ENCODE results near the gene YTHDF2.
"Not testable (repeated sequence)": the region's sequence is repeated elsewhere in the genome, so short reads cannot be mapped to it uniquely, and the experiment has no call there.

YTHDF2 gene

GRCh38 chr1:28761189-28761588 lies 24.4 kb downstream of the YTHDF2 start:
- no peak for DNase-seq

GRCh38 chr1:28766532-28767183 lies 29.9 kb downstream of the YTHDF2 start:
- DNase-seq: no peak

GRCh38 chr1:28770601-28771165 lies 33.9 kb downstream of the YTHDF2 start:
- no peak for DNase-seq

GRCh38 chr1:28771921-28772320 lies 35.2 kb downstream of the YTHDF2 start:
- DNase-seq: not testable (repeated sequence)

- DNase-seq: no peak
These were observed 36.4 kb downstream of the YTHDF2 start for GRCh38 chr1:28773105-28773504.

GRCh38 chr1:28775121-28775942 lies 38.6 kb downstream of the YTHDF2 start:
- DNase-seq: peak; percentile 77 to 81

GRCh38 chr1:28776341-28776740 lies 39.6 kb downstream of the YTHDF2 start:
- DNase-seq: no peak

- DNase-seq: no peak
These were observed 41.3 kb downstream of the YTHDF2 start for GRCh38 chr1:28778021-28778420.

- DNase-seq: no peak
These were observed 43.1 kb downstream of the YTHDF2 start for GRCh38 chr1:28779751-28780408.

- no peak for DNase-seq
These were observed 44.6 kb downstream of the YTHDF2 start for GRCh38 chr1:28781305-28781704.

GRCh38 chr1:28782011-28782410 lies 45.3 kb downstream of the YTHDF2 start:
- no peak for DNase-seq

- no peak for DNase-seq
These were observed 46.6 kb downstream of the YTHDF2 start for GRCh38 chr1:28783363-28783762.

GRCh38 chr1:28789412-28789811 lies 52.7 kb downstream of the YTHDF2 start:
- DNase-seq: no peak

GRCh38 chr1:28789816-28790215 lies 53.1 kb downstream of the YTHDF2 start:
- DNase-seq: no peak

GRCh38 chr1:28790377-28791035 lies 53.8 kb downstream of the YTHDF2 start:
- no peak for DNase-seq

- DNase-seq: not testable (repeated sequence)
These were observed 55.2 kb downstream of the YTHDF2 start for GRCh38 chr1:28791929-28792328.

- DNase-seq: no peak
These were observed 55.9 kb downstream of the YTHDF2 start for GRCh38 chr1:28792644-28793121.

GRCh38 chr1:28794582-28794981 lies 57.8 kb downstream of the YTHDF2 start:
- not testable (repeated sequence) for DNase-seq

- no peak for DNase-seq
These were observed 59.8 kb downstream of the YTHDF2 start for GRCh38 chr1:28796352-28797211.

GRCh38 chr1:28800324-28800723 lies 63.6 kb downstream of the YTHDF2 start:
- DNase-seq: no peak

- DNase-seq: no peak
These were observed 64.7 kb downstream of the YTHDF2 start for GRCh38 chr1:28801461-28801860.

- DNase-seq: no peak
These were observed 66.3 kb downstream of the YTHDF2 start for GRCh38 chr1:28803051-28803450.

Data from CD4-positive, alpha-beta T cell treated with Interferon alpha-2 for 1 hour (primary cell).